Fibroblast of pulmonary artery (primary cell): ENCODE data around the gene PON2.
"Not testable (repeated sequence)": the region's sequence is repeated elsewhere in the genome, so short reads cannot be mapped to it uniquely, and the experiment has no call there.

Source experiments
- DNase-seq: peaks from one replicate; pipeline ENCODE4 v3.0.0-alpha.2; 2010; ENCODE audit warnings: low read depth
- H3K4me3 ChIP-seq: replicated peaks from 2 replicates; pipeline ENCODE4 v1.5.1; 2011; ENCODE audit warnings: low read depth, mild to moderate bottlenecking, control low read depth, low read length, moderate library complexity
- TF ChIP-seq, protein P1 (sequence below): IDR thresholded peaks from 2 replicates; pipeline ENCODE4 v1.5.1; 2011; ENCODE audit warnings: mild to moderate bottlenecking, control low read depth, low read length, inconsistent platforms; ENCODE audit errors: missing control alignments

PON2 gene

DNA sequence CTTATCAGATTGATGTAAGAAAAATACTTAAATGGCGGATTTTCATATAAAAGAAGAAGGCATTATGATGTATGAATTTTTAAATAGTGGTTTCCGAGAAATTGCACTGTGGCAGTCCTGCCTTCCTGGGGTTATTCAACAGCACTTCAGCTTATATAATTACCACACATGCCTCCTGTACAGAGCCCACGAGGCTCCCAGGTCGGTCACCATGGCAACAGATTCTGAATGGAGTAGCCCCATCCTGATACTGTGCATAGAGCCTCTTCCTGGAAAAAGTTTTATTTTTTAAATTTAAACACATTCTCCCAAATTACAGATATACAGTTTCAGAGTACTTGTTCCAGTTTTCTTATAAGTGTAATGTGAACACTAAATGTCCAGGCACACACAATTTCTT, 35.0 kb upstream of the PON2 start:
- DNase-seq, result no peak

DNA sequence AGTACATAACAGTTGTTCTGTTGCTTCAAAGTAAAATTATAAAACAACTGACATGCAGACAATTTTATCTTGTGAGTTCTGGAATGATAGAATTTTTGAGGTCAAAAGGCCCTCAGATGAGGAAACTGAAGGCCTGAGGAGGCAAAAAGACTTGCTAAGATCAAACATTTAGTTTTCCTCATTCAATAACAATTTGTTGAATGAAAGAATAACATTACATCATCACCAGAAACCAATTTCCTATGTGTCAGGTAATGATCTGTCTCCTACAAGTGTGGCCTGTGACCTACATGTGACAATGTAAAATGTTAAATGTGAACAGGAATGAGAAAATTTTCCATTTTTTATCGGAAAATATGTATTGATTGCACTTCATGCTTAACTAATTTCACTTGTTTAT, 34.4 kb upstream of the PON2 start:
- H3K4me3 ChIP-seq, result no peak overlapping the region
- TF ChIP-seq, protein P1, sequence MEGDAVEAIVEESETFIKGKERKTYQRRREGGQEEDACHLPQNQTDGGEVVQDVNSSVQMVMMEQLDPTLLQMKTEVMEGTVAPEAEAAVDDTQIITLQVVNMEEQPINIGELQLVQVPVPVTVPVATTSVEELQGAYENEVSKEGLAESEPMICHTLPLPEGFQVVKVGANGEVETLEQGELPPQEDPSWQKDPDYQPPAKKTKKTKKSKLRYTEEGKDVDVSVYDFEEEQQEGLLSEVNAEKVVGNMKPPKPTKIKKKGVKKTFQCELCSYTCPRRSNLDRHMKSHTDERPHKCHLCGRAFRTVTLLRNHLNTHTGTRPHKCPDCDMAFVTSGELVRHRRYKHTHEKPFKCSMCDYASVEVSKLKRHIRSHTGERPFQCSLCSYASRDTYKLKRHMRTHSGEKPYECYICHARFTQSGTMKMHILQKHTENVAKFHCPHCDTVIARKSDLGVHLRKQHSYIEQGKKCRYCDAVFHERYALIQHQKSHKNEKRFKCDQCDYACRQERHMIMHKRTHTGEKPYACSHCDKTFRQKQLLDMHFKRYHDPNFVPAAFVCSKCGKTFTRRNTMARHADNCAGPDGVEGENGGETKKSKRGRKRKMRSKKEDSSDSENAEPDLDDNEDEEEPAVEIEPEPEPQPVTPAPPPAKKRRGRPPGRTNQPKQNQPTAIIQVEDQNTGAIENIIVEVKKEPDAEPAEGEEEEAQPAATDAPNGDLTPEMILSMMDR, result no peak
- DNase-seq, result no peak

More for the DNA sequence above, 35.0 kb upstream of the PON2 start:
- H3K4me3 ChIP-seq, result no peak overlapping the region
- TF ChIP-seq, protein P1, result no peak

DNA sequence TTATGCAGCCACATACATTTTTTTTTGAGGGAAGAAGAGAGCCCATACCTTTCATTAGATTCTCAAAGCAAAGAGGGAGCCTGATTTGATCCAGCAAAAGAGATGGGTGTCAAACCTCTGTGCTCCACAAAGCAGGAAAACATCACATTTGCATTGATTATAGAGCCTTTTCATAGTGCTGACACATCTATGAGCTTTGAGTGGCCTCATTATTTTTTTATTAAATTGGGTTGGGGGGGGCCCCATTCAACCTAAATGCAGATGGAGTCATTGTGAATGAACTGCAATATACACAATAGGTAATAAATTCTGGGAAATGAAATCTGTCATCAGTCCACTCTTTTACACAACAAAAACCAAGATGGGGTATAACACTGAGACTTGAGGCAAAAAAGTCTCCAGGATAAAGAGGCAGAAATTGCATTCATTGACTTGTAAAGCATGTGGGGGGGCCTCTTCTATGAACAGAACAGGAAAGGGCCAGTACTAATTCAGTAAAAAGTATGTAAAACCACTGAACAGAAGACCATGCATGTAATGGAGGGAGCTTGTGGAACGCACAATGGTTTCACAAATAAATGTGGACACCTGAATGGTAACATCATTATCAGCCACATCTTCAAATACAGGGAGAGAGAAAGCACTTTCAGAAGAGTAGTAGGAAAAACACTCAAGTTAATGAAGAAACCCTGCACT, 33.2 kb upstream of the PON2 start:
- no peak overlapping the region for H3K4me3 ChIP-seq
- no peak for DNase-seq
- TF ChIP-seq, protein P1, result no peak

DNA sequence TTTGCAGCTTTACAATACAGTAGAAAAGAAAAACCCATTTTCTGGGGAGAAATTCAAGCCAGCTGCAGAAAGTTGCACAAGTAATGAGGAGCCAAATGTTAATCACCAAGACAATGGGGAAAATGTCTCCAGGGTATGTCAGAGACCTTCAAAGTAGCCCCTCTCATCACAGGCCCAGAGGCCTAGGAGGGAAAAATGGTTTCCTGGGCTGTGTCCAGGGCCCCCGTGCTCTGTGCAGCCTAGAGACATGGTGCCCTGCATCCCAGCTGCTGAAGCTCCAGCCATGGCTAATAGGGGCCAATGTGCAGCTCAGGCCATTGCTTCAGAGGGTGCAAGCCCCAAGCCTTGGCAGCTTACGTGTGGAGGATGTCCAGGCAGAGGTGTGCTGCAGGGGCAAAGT, 25.8 kb upstream of the PON2 start:
- DNase-seq, H3K4me3 ChIP-seq: not testable (repeated sequence)

DNA sequence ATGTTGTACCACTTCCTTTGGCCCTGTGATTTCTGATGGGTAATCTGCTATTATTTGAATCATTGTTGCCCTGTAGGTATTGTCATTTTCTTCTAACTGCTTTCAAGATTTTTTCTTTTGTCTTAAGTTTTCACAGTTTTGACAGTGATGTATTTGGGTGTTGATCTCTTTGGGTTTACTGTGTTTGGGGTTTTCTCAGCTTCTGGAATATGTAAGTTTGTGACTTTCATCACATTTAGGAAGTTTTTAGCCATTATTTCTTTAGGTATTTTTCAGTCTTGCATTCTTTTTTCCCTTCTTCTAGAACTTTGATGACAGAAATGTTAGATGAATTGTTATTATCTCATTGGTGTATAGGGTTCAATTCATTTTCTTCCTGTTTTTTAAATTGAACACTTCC, 23.1 kb upstream of the PON2 start:
- DNase-seq, result no peak
- TF ChIP-seq, protein P1, result no peak
- H3K4me3 ChIP-seq, result no peak overlapping the region

DNA sequence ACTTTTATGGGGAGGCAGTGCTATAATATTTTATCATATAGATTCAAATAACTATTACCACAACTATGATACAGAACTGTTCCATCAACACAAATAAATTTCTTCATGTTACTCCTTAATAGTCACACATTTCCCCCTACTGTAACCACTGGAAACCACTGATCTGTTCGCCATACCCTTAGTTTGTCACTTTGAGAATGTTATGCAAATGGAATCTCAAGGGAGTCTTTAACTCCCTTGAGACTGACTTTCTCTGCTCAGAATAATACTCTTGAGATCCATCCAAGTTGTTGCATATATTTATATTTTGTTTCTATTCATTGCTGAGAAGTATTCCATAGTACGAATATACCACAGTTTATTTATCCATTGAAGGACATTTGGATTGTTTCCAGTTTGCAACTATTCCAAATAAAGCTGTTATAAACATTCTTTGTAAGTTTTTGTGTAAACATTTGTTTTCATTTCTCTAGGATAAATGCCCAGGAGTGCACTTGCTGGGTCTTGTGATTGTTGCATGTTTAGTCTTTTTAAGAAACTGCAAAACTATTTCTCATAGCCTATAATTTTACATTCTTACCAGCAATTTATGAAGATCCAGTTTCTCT, 19.7 kb upstream of the PON2 start:
- no peak overlapping the region for H3K4me3 ChIP-seq
- TF ChIP-seq, protein P1, result no peak
- DNase-seq, result no peak

DNA sequence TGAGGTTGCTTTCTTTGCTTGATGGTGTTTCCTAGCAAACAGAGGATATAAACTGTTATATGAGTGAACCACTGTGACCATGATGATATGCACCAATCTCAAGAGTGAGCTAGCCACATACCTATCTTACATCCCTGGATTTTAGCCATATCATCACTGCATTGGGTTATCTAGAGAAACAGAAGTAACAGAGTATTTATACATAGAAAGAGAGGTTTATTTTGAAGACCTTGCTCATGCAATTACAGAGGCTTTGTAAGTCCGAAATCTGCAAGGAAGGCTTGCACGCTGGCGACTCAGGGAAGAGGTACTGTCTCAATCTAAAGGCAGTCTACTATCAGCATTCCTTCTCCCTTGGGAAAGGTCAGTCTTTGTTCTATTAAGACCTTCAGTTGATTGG, 11.8 kb upstream of the PON2 start:
- no peak for DNase-seq
- H3K4me3 ChIP-seq, result no peak overlapping the region
- TF ChIP-seq, protein P1, result no peak
